ENCODE measurements around the gene CNTNAP2.

Gene CNTNAP2

GRCh38 chr7:147569116-147569913, 1452.7 kb downstream of the CNTNAP2 start:
- H3K4me3 ChIP-seq (ENCODE audit: low read depth, low read length) = no peak overlapping the region
- in situ Hi-C loops (cut with HindIII; ENCODE audit: low sequenced_read_pairs) = no loop called here
- no peak for TF ChIP-seq CTCF (IDR thresholded peaks at IDR 0.05; ENCODE audit: low read depth, low read length)
- DNase-seq (ENCODE audit: low read depth, low spot score) = no peak

- no peak for TF ChIP-seq CTCF (IDR thresholded peaks at IDR 0.05; ENCODE audit: low read depth, low read length)
- in situ Hi-C loops (cut with HindIII; ENCODE audit: low sequenced_read_pairs) = no loop called here
- DNase-seq (ENCODE audit: low read depth, low spot score) = no peak
- no peak overlapping the region for H3K4me3 ChIP-seq (ENCODE audit: low read depth, low read length)
Measured at GRCh38 chr7:147570390-147570789, 1453.8 kb downstream of the CNTNAP2 start.

- TF ChIP-seq CTCF (IDR thresholded peaks at IDR 0.05; ENCODE audit: low read depth, low read length) = no peak
- in situ Hi-C loops (cut with HindIII; ENCODE audit: low sequenced_read_pairs) = no loop called here
- H3K4me3 ChIP-seq (ENCODE audit: low read depth, low read length) = no peak overlapping the region
- no peak for DNase-seq (ENCODE audit: low read depth, low spot score)
Measured at GRCh38 chr7:147571436-147572185, 1455.0 kb downstream of the CNTNAP2 start.

- no peak overlapping the region for H3K4me3 ChIP-seq (ENCODE audit: low read depth, low read length)
- DNase-seq (ENCODE audit: low read depth, low spot score) = no peak
- TF ChIP-seq CTCF (IDR thresholded peaks at IDR 0.05; ENCODE audit: low read depth, low read length) = no peak
- in situ Hi-C loops (cut with HindIII; ENCODE audit: low sequenced_read_pairs) = no loop called here
Measured at GRCh38 chr7:147578196-147578595, 1461.6 kb downstream of the CNTNAP2 start.

GRCh38 chr7:147579148-147579547, 1462.5 kb downstream of the CNTNAP2 start:
- no peak for DNase-seq (ENCODE audit: low read depth, low spot score)
- H3K4me3 ChIP-seq (ENCODE audit: low read depth, low read length) = no peak overlapping the region
- in situ Hi-C loops (cut with HindIII; ENCODE audit: low sequenced_read_pairs) = no loop called here
- TF ChIP-seq CTCF (IDR thresholded peaks at IDR 0.05; ENCODE audit: low read depth, low read length) = no peak

GRCh38 chr7:147584771-147585193, 1468.2 kb downstream of the CNTNAP2 start:
- DNase-seq (ENCODE audit: low read depth, low spot score) = no peak
- no peak overlapping the region for H3K4me3 ChIP-seq (ENCODE audit: low read depth, low read length)
- no peak for TF ChIP-seq CTCF (IDR thresholded peaks at IDR 0.05; ENCODE audit: low read depth, low read length)
- in situ Hi-C loops (cut with HindIII; ENCODE audit: low sequenced_read_pairs) = no loop called here

All from astrocyte of the spinal cord (primary cell).